K562 (cell line): ENCODE data around the gene LAT. TPM values are rescaled to one million over a fixed set of nuclear protein-coding genes. Genes with fewer than 3 reads are reported as not detected.

Experiments used
- ATAC-seq: fragments of 200-7000 bp; cut with Tn5 transposase; 3 replicates; pipeline ENCODE4 v1.9.1; 2020; ENCODE audit warnings: moderate library complexity
- BruUV-seq: library from RNA; stranded (reverse); fragments of 400-500 nt; replicated peaks from 2 replicates; lab custom pipeline; 2021; lab: Mats Ljungman, UMichigan
- CTCF ChIA-PET: fragments of 300-600 bp; formaldehyde crosslinking; extraction: SDS; loops from one replicate; lab custom pipeline; 2021; ENCODE audit warnings: low intra/inter-chr PET ratio; lab: Yijun Ruan, JAX
- POLR2A ChIA-PET: fragments of 300-600, 350-650 bp; sonication (Branson Sonifier 250); formaldehyde crosslinking; extraction: SDS; loops from one replicate; lab custom pipeline; 2021; ENCODE audit warnings: antibody characterized with exemption, inconsistent platforms; lab: Yijun Ruan, JAX
- DNase-seq, 4 experiments: peaks; one replicate each; pipeline versions ENCODE4 v3.0.0 to v3.0.0-alpha.2; 2011 to 2018; ENCODE audit warnings: low spot score in 3 of 4, mixed read lengths in 3 of 4; ENCODE audit errors: extremely low read depth in 1 of 4
- FAIRE-seq: peaks from 2 replicates; lab custom pipeline; 2011; peaks lifted over from hg19 to GRCh38; lab: Jason Lieb, UNC
- H2AFZ ChIP-seq: 2 replicates; pipeline ENCODE4 v1.6.0; 2011; ENCODE audit warnings: low read depth, low read length, control low read depth, inconsistent platforms
- H3K27ac ChIP-seq: fragments of 200-600 bp; 3 replicates; pipeline ENCODE4 v1.8.0; 2011; ENCODE audit warnings: low read depth, mild to moderate bottlenecking, control low read depth, inconsistent platforms, low read length, moderate library complexity, mixed read lengths; ENCODE audit errors: extremely low read depth
- H3K27me3 ChIP-seq, 2 experiments: fragments of 300-600 bp in 1 of 2; 2 replicates in 1 of 2; 3 replicates in 1 of 2; pipeline versions ENCODE4 v1.6.0 to v1.8.0; 2011; ENCODE audit warnings: inconsistent platforms in 2 of 2, low read length in 2 of 2, mild to moderate bottlenecking in 1 of 2, mixed read lengths in 1 of 2, moderate library complexity in 1 of 2; ENCODE audit not compliant: control insufficient read depth in 2 of 2, insufficient read depth in 2 of 2
- H3K36me3 ChIP-seq: fragments of 300-600 bp; 3 replicates; pipeline ENCODE4 v1.8.0; 2011; ENCODE audit warnings: mild to moderate bottlenecking, low read length, inconsistent platforms; ENCODE audit not compliant: control insufficient read depth, insufficient read depth
- H3K4me1 ChIP-seq, 2 experiments: fragments of 200-600 bp in 1 of 2; replicated peaks in 1 of 2; 2 replicates in 1 of 2; 3 replicates in 1 of 2; pipeline versions ENCODE4 v1.5.1 to v1.8.0; 2011; ENCODE audit warnings: inconsistent platforms in 2 of 2, low read length in 2 of 2, mild to moderate bottlenecking in 1 of 2, mixed read lengths in 1 of 2, moderate library complexity in 1 of 2; ENCODE audit not compliant: control insufficient read depth in 2 of 2, insufficient read depth in 2 of 2
- H3K4me2 ChIP-seq: 2 replicates; pipeline ENCODE4 v1.6.1; 2011; ENCODE audit warnings: low read length, control low read depth, inconsistent platforms, mixed read lengths; ENCODE audit not compliant: insufficient read depth
- H3K4me3 ChIP-seq: fragments of 200-600 bp; sonication (generic), shearing (Covaris generic); 2 replicates; pipeline ENCODE4 v1.5.1; 2016; ENCODE audit warnings: control low read depth, inconsistent platforms
- H3K79me2 ChIP-seq: fragments of 200-600 bp; 3 replicates; pipeline ENCODE4 v1.8.0; 2011; ENCODE audit warnings: low read length, inconsistent platforms; ENCODE audit not compliant: control insufficient read depth, insufficient read depth
- H3K9ac ChIP-seq, 2 experiments: 2 replicates each; pipeline versions ENCODE4 v1.6.0 to v1.6.1; 2011; ENCODE audit warnings: low read depth in 2 of 2, low read length in 2 of 2, control low read depth in 1 of 2, inconsistent platforms in 1 of 2, mild to moderate bottlenecking in 1 of 2, mixed read lengths in 1 of 2; ENCODE audit not compliant: insufficient read depth in 1 of 2
- H3K9me1 ChIP-seq: one replicate; pipeline ENCODE4 v1.6.0; 2011; ENCODE audit warnings: inconsistent platforms, mild to moderate bottlenecking, low read length, moderate library complexity; ENCODE audit not compliant: control insufficient read depth, insufficient read depth
- H3K9me3 ChIP-seq: replicated peaks from 2 replicates; pipeline ENCODE4 v1.5.1; 2011; ENCODE audit warnings: low read depth, low read length, inconsistent platforms; ENCODE audit not compliant: control insufficient read depth, insufficient read depth
- H4K20me1 ChIP-seq: replicated peaks from 2 replicates; pipeline ENCODE4 v1.6.1; 2011; ENCODE audit warnings: low read length, inconsistent platforms, mixed read lengths; ENCODE audit not compliant: control insufficient read depth, insufficient read depth
- CGGBP1 ChIP-seq: fragments of 250-450 bp; sonication (Bioruptor Pico); IDR thresholded peaks from 2 replicates; pipeline ENCODE4 v1.9.0; 2021; ENCODE audit warnings: mild to moderate bottlenecking
- ERF ChIP-seq: fragments of 450-650 bp; formaldehyde crosslinking; IDR thresholded peaks from 2 replicates; pipeline ENCODE4 v1.4.0; 2020; ENCODE audit warnings: mild to moderate bottlenecking, mixed read lengths
- HES1 ChIP-seq: fragments of 450-650 bp; IDR thresholded peaks from 2 replicates; pipeline ENCODE4 v1.6.1; 2016; ENCODE audit warnings: low read depth, mild to moderate bottlenecking, moderate library complexity
- HOXB6 ChIP-seq: fragments of 250-450 bp; sonication (Bioruptor Pico); IDR thresholded peaks from 2 replicates; pipeline ENCODE4 v1.5.1; 2022; ENCODE audit warnings: mild to moderate bottlenecking, borderline replicate concordance
- KDM1A ChIP-seq, 2 experiments: fragments of 450-650 bp; IDR thresholded peaks; 2 replicates each; pipeline ENCODE4 v1.6.1; 2016; ENCODE audit warnings: mild to moderate bottlenecking in 2 of 2
- LARP7 ChIP-seq: fragments of 450-650 bp; IDR thresholded peaks from 2 replicates; pipeline ENCODE4 v1.6.1; 2016
- RAD51 ChIP-seq: fragments of 450-650 bp; IDR thresholded peaks from 2 replicates; pipeline ENCODE4 v1.7.1; 2016; ENCODE audit warnings: low read depth, mild to moderate bottlenecking, borderline replicate concordance
- YY1 ChIP-seq, 3 experiments: IDR thresholded peaks; 2 replicates each; pipeline ENCODE4 v1.6.1; 2011; ENCODE audit warnings: low read length in 2 of 3, mild to moderate bottlenecking in 2 of 3, moderate library complexity in 2 of 3, borderline replicate concordance in 1 of 3, control low read depth in 1 of 3, low read depth in 1 of 3; ENCODE audit not compliant: insufficient read depth in 3 of 3, insufficient replicate concordance in 2 of 3, control insufficient read depth in 1 of 3, insufficient read length in 1 of 3; ENCODE audit errors: extremely low read depth in 1 of 3
- WGBS: fragments of 100-300 bp; shearing (Covaris generic); methylation state at CpG from one replicate; pipeline ENCODE4 v1.1.6; 2016; ENCODE audit warnings: low coverage, mixed read lengths; ENCODE audit not compliant: insufficient coverage; ENCODE audit errors: missing lambda C conversion rate; 5-methylcytosine and 5-hydroxymethylcytosine counted together
- in situ Hi-C: fragments of 300-500 bp; cut with MboI; formaldehyde crosslinking; loops from 4 replicates; pipeline ENCODE4 v1.15.0; 2018; ENCODE audit warnings: inconsistent platforms, mixed read lengths
- intact Hi-C: fragments of 100-400 bp; cut with micrococcal nuclease; formaldehyde crosslinking; loops from 2 replicates; pipeline ENCODE4 v1.14.2; 2022
- polyA plus RNA-seq, 8 experiments: library from polyadenylated mRNA; depleted of rRNA in 4 of 8; stranded (reverse) in 5 of 8; unstranded in 3 of 8; fragments of >200 nt; fragmentation: Nextera tagmentation in 2 of 8; fragmentation: Illumina TruSeq in 1 of 8; extraction: Ambion mirVana in 2 of 8; extraction: Trizol in 1 of 8; gene quantifications; 2 replicates each; pipeline versions ENCODE4 v1.2.1 to v1.2.3, GENCODE V29; 2011 to 2014; ENCODE audit warnings: inconsistent platforms in 1 of 8, missing spikeins in 1 of 8
- total RNA-seq, 7 experiments: library from RNA; depleted of rRNA in 6 of 7; stranded (reverse); fragments of >200 nt in 6 of 7; fragmentation: Illumina TruSeq in 2 of 7; extraction: Trizol in 2 of 7; gene quantifications; 2 replicates each; pipeline versions ENCODE4 v1.2.1 to v1.2.3, GENCODE V29; 2011 to 2021; ENCODE audit warnings: low replicate concordance in 1 of 7

The LAT gene
- total and polyA plus RNA-seq, 9 of the 15 experiments (the other 6 are each of a cell fraction or from before 2014, with no cell fraction given) = 0.40 to 4.2 (median 1.3) TPM

GRCh38 chr16:28983644-28984043 is 1.2 kb upstream of the LAT start:
- Histone ChIP-seq H3K9ac (peak overlapping the region in 1 of 2 experiments; percentile 61; a peak in 1 of 4 replicates), H3K9me1 (peaks cover 3% of the 10 kb centered on the region), H3K27ac (no peak overlapping the region), H3K9me3 (peaks cover 5% of the 10 kb centered on the region; the same call in 1 of the 2 replicates), H2AFZ (no peak overlapping the region), H4K20me1 (no peaks in the 10 kb centered on the region), H3K27me3 (no peaks in the 10 kb centered on the region), H3K4me1 (peaks cover 0 to 38% of the 10 kb centered on the region in 2 experiments; a peak in 1 of 5 replicates), H3K79me2 (no peaks in the 10 kb centered on the region), H3K4me2 (no peak overlapping the region), H3K4me3 (no peak overlapping the region), H3K36me3 (peaks cover 38% of the 10 kb centered on the region)
- TF ChIP-seq ERF (CRISPR knock-in tag) (no peak), HOXB6 (CRISPR knock-in tag) (no peak), HES1 (no peak), CGGBP1 (CRISPR knock-in tag) (no peak), RAD51 (no peak), LARP7 (no peak), KDM1A (IDR thresholded peaks at IDR 0.05) (no peak), YY1 (IDR thresholded peaks at IDR 0.05; ENCODE audit: borderline replicate concordance in 1 of 3, control insufficient read depth in 1 of 3, extremely low read depth in 1 of 3, insufficient read depth in 3 of 3, insufficient read length in 1 of 3, insufficient replicate concordance in 2 of 3, low read depth in 1 of 3, low read length in 2 of 3) (no peak)
- POLR2A ChIA-PET = interaction anchor here (1.1 to 2.3 kb wide), 2 partner anchors 10 to 16 kb away, joined by 4 to 9 read pairs; no protein-coding TSS in a partner anchor
- 88% methylated on average over 10 of the region's 18 CpGs for WGBS
- DNase-seq (no peak), ATAC-seq (no peak), FAIRE-seq (no peak)
- intact Hi-C loops (no loop called here), in situ Hi-C loops (loop anchor here (10.0 to 25.0 kb wide), 2 partner anchors 101 to 1229 kb away; no protein-coding TSS in a partner anchor)
- no TSS peak for BruUV-seq
- CTCF ChIA-PET = no interaction called here
